Astrocyte (in vitro differentiated cells and primary cell): Measurements from ENCODE around the gene CD300A. TPM values are rescaled to one million over a fixed set of nuclear protein-coding genes. Genes with fewer than 3 reads are reported as not detected.

Experiments used
- DNase-seq: peaks from one replicate; pipeline ENCODE4 v3.0.0-alpha.2; 2010; ENCODE audit warnings: low read depth
- FAIRE-seq: peaks from 2 replicates; lab custom pipeline; 2011; peaks lifted over from hg19 to GRCh38; lab: Jason Lieb, UNC
- H2AFZ ChIP-seq: 2 replicates; pipeline ENCODE4 v1.6.0; 2012; ENCODE audit warnings: low read depth, low read length, inconsistent platforms
- H3K27ac ChIP-seq: 2 replicates; pipeline ENCODE4 v1.5.1; 2011; ENCODE audit warnings: low read depth, low read length, inconsistent platforms
- H3K27me3 ChIP-seq: 2 replicates; pipeline ENCODE4 v1.6.0; 2011; ENCODE audit warnings: low read length, inconsistent platforms; ENCODE audit not compliant: insufficient read depth
- H3K36me3 ChIP-seq: 2 replicates; pipeline ENCODE4 v1.5.1; 2011; ENCODE audit warnings: low read length, inconsistent platforms; ENCODE audit not compliant: insufficient read depth
- H3K4me1 ChIP-seq: 2 replicates; pipeline ENCODE4 v1.5.1; 2011; ENCODE audit warnings: low read length, inconsistent platforms; ENCODE audit not compliant: insufficient read depth
- H3K4me2 ChIP-seq: 2 replicates; pipeline ENCODE4 v1.6.0; 2012; ENCODE audit warnings: low read length, inconsistent platforms
- H3K4me3 ChIP-seq: 2 replicates; pipeline ENCODE4 v1.5.1; 2011; ENCODE audit warnings: low read depth, mild to moderate bottlenecking, low read length, inconsistent platforms; ENCODE audit not compliant: insufficient read depth
- H3K79me2 ChIP-seq: 2 replicates; pipeline ENCODE4 v1.6.0; 2012; ENCODE audit warnings: mild to moderate bottlenecking, low read length, inconsistent platforms; ENCODE audit not compliant: insufficient read depth
- H3K9ac ChIP-seq: 2 replicates; pipeline ENCODE4 v1.6.0; 2012; ENCODE audit warnings: mild to moderate bottlenecking, low read length, inconsistent platforms
- H3K9me3 ChIP-seq: 2 replicates; pipeline ENCODE4 v1.5.1; 2012; ENCODE audit warnings: low read depth, mild to moderate bottlenecking, low read length, inconsistent platforms; ENCODE audit not compliant: insufficient read depth
- H4K20me1 ChIP-seq: 2 replicates; pipeline ENCODE4 v1.6.0; 2012; ENCODE audit warnings: low read length, inconsistent platforms; ENCODE audit not compliant: insufficient read depth
- H3K27ac Mint-ChIP-seq: one replicate; pipeline ENCODE4 v1.8.0; 2021; ENCODE audit warnings: mild to moderate bottlenecking, mixed read lengths; ENCODE audit not compliant: unreplicated experiment
- H3K27me3 Mint-ChIP-seq: one replicate; pipeline ENCODE4 v1.8.0; 2021; ENCODE audit warnings: low read depth, mixed read lengths; ENCODE audit not compliant: unreplicated experiment
- H3K36me3 Mint-ChIP-seq: one replicate; pipeline ENCODE4 v1.8.0; 2021; ENCODE audit warnings: low read depth, mixed read lengths; ENCODE audit not compliant: unreplicated experiment
- H3K4me1 Mint-ChIP-seq: one replicate; pipeline ENCODE4 v1.8.0; 2021; ENCODE audit warnings: low read depth, mixed read lengths; ENCODE audit not compliant: unreplicated experiment
- H3K4me3 Mint-ChIP-seq: one replicate; pipeline ENCODE4 v1.8.0; 2021; ENCODE audit warnings: mild to moderate bottlenecking, moderate library complexity, mixed read lengths; ENCODE audit not compliant: unreplicated experiment
- H3K9me3 Mint-ChIP-seq: one replicate; pipeline ENCODE4 v1.8.0; 2021; ENCODE audit warnings: mild to moderate bottlenecking, mixed read lengths; ENCODE audit not compliant: unreplicated experiment
- CTCF ChIP-seq: IDR thresholded peaks from 2 replicates; pipeline ENCODE4 v1.5.1; 2011; ENCODE audit warnings: low read depth, mild to moderate bottlenecking, inconsistent platforms, low read length, moderate library complexity; ENCODE audit not compliant: insufficient read depth
- EZH2 ChIP-seq: IDR thresholded peaks from 2 replicates; pipeline ENCODE4 v1.6.1; 2012; ENCODE audit warnings: mild to moderate bottlenecking, low read length, inconsistent platforms; ENCODE audit not compliant: insufficient read depth
- total RNA-seq: library from RNA; stranded (reverse); gene quantifications from 2 replicates; pipeline ENCODE4 v1.2.1, GENCODE V29; 2021

Gene CD300A
- total RNA-seq, 1 donor from 2014 or later, result not detected

GRCh38 chr17:74461611-74462010 is 4.8 kb upstream of the CD300A start:
- Histone ChIP-seq H3K27me3 (peaks cover 6% of the 10 kb centered on the region), H3K9me3 (no peaks in the 10 kb centered on the region), H3K36me3 (no peaks in the 10 kb centered on the region), H4K20me1 (no peaks in the 10 kb centered on the region), H3K9ac (no peak overlapping the region), H3K27ac (no peak overlapping the region), H3K4me1 (no peaks in the 10 kb centered on the region), H3K79me2 (no peaks in the 10 kb centered on the region), H2AFZ (no peak overlapping the region), H3K4me2 (no peak overlapping the region), H3K4me3 (no peak overlapping the region)
- TF ChIP-seq CTCF (no peak), EZH2 (no peak)
- peak overlapping the region; percentile 11 for H3K4me3 Mint-ChIP-seq
- no peaks in the 10 kb centered on the region for H3K36me3 Mint-ChIP-seq
- H3K4me1 Mint-ChIP-seq, result no peaks in the 10 kb centered on the region
- H3K27me3 Mint-ChIP-seq, result peaks cover 39% of the 10 kb centered on the region
- no peak for FAIRE-seq
- no peaks in the 10 kb centered on the region for H3K9me3 Mint-ChIP-seq
- no peak overlapping the region for H3K27ac Mint-ChIP-seq
- no peak for DNase-seq

GRCh38 chr17:74464730-74465377 is 1.6 kb upstream of the CD300A start:
- TF ChIP-seq EZH2 (no peak), CTCF (no peak)
- Histone ChIP-seq H2AFZ (no peak overlapping the region), H4K20me1 (no peaks in the 10 kb centered on the region), H3K27me3 (peaks cover 9% of the 10 kb centered on the region), H3K4me3 (no peak overlapping the region), H3K27ac (no peak overlapping the region), H3K79me2 (no peaks in the 10 kb centered on the region), H3K36me3 (no peaks in the 10 kb centered on the region), H3K4me2 (no peak overlapping the region), H3K9me3 (no peaks in the 10 kb centered on the region), H3K4me1 (no peaks in the 10 kb centered on the region), H3K9ac (no peak overlapping the region)
- DNase-seq (no peak), FAIRE-seq (peak; percentile 52)
- H3K9me3 Mint-ChIP-seq, result no peaks in the 10 kb centered on the region
- H3K36me3 Mint-ChIP-seq, result no peaks in the 10 kb centered on the region
- H3K27ac Mint-ChIP-seq, result no peak overlapping the region
- peaks cover 17% of the 10 kb centered on the region for H3K27me3 Mint-ChIP-seq
- no peaks in the 10 kb centered on the region for H3K4me1 Mint-ChIP-seq
- no peak overlapping the region for H3K4me3 Mint-ChIP-seq

GRCh38 chr17:74465378-74466110 is 890 bp upstream of the CD300A start:
- Mint-ChIP-seq H3K27me3 (peaks cover 20% of the 10 kb centered on the region), H3K9me3 (no peaks in the 10 kb centered on the region), H3K4me3 (no peak overlapping the region), H3K4me1 (no peaks in the 10 kb centered on the region), H3K27ac (no peak overlapping the region), H3K36me3 (no peaks in the 10 kb centered on the region)
- DNase-seq (no peak), FAIRE-seq (no peak)
- Histone ChIP-seq H3K4me3 (no peak overlapping the region), H3K9ac (no peak overlapping the region), H3K27me3 (peaks cover 9% of the 10 kb centered on the region), H4K20me1 (no peaks in the 10 kb centered on the region), H3K27ac (no peak overlapping the region), H3K79me2 (no peaks in the 10 kb centered on the region), H3K36me3 (no peaks in the 10 kb centered on the region), H2AFZ (no peak overlapping the region), H3K9me3 (no peaks in the 10 kb centered on the region), H3K4me2 (no peak overlapping the region), H3K4me1 (no peaks in the 10 kb centered on the region)
- TF ChIP-seq EZH2 (no peak), CTCF (no peak)
